Measurements from ENCODE around the gene CHCHD10. TPM values are rescaled to one million over a fixed set of nuclear protein-coding genes. Genes with fewer than 3 reads are reported as not detected.
A peak's percentile ranks its signal among the peaks of the same experiment; 100 is the strongest.

CHCHD10 gene
- 100 to 1,000 TPM; 105 to 118 TPM for total RNA-seq

GRCh38 chr22:23767673-23768548, at the start of gene CHCHD10:
Gene CHCHD10 (minus strand): TSS chr22:23767972. CDS start chr22:23767874, 98 bp downstream.
- DNase-seq (ENCODE audit: low spot score in 2 of 2), result peak; percentile 81 to 84
- peak; percentile 73 to 78 for ATAC-seq
- H3K27ac Mint-ChIP-seq, result peak within 1 kb of the TSS; percentile 72 to 83

GRCh38 chr22:23817146-23817545, 49.4 kb upstream of the CHCHD10 start:
- ATAC-seq (no peak), DNase-seq (ENCODE audit: low spot score in 2 of 2) (no peak)
- Mint-ChIP-seq H3K27ac (no peak overlapping the region), H3K36me3 (peaks cover 0 to 17% of the 10 kb centered on the region in 2 donors), H3K9me3 (no peaks in the 10 kb centered on the region)

More at GRCh38 chr22:23767673-23768548, at the start of gene CHCHD10:
- no peaks in the 10 kb centered on the region for H3K36me3 Mint-ChIP-seq
- no peaks in the 10 kb centered on the region for H3K9me3 Mint-ChIP-seq

GRCh38 chr22:23816156-23816976, 48.6 kb upstream of the CHCHD10 start:
- no peak for ATAC-seq
- peak overlapping the region in 1 of 2 donors; percentile 74 for H3K27ac Mint-ChIP-seq
- no peaks in the 10 kb centered on the region for H3K9me3 Mint-ChIP-seq
- peaks cover 0 to 20% of the 10 kb centered on the region in 2 donors for H3K36me3 Mint-ChIP-seq
- no peak for DNase-seq (ENCODE audit: low spot score in 2 of 2)

- ATAC-seq (no peak), DNase-seq (ENCODE audit: low spot score in 2 of 2) (no peak)
- Mint-ChIP-seq H3K9me3 (no peaks in the 10 kb centered on the region), H3K36me3 (peaks cover 0 to 21% of the 10 kb centered on the region in 2 donors), H3K27ac (peak overlapping the region in 1 of 2 donors; percentile 74)
Observed at GRCh38 chr22:23815541-23816155, 47.9 kb upstream of the CHCHD10 start.

- DNase-seq (ENCODE audit: low spot score in 2 of 2) (no peak), ATAC-seq (no peak)
- H3K27ac Mint-ChIP-seq, result peak overlapping the region in 1 of 2 donors; percentile 67
- no peaks in the 10 kb centered on the region for H3K9me3 Mint-ChIP-seq
- H3K36me3 Mint-ChIP-seq, result peaks cover 0 to 21% of the 10 kb centered on the region in 2 donors
Observed at GRCh38 chr22:23812378-23812777, 44.6 kb upstream of the CHCHD10 start.

- ATAC-seq (no peak), DNase-seq (ENCODE audit: low spot score in 2 of 2) (no peak)
- Mint-ChIP-seq H3K27ac (peak overlapping the region in 1 of 2 donors; percentile 22), H3K36me3 (peaks cover under 1 to 12% of the 10 kb centered on the region in 2 donors), H3K9me3 (no peaks in the 10 kb centered on the region)
Observed at GRCh38 chr22:23806837-23807236, 39.1 kb upstream of the CHCHD10 start.

GRCh38 chr22:23804781-23805291, 37.1 kb upstream of the CHCHD10 start:
- no peaks in the 10 kb centered on the region for H3K9me3 Mint-ChIP-seq
- H3K36me3 Mint-ChIP-seq, result peaks cover 7 to 17% of the 10 kb centered on the region in 2 donors
- DNase-seq (ENCODE audit: low spot score in 2 of 2) (no peak), ATAC-seq (no peak)
- H3K27ac Mint-ChIP-seq, result peak overlapping the region in 1 of 2 donors; percentile 15

GRCh38 chr22:23803001-23803819, 35.4 kb upstream of the CHCHD10 start:
- Mint-ChIP-seq H3K27ac (no peak overlapping the region), H3K9me3 (no peaks in the 10 kb centered on the region), H3K36me3 (peaks cover 7 to 17% of the 10 kb centered on the region in 2 donors)
- no peak for DNase-seq (ENCODE audit: low spot score in 2 of 2)
- ATAC-seq, result no peak

- peak overlapping the region; percentile 18 to 34 for H3K27ac Mint-ChIP-seq
- no peaks in the 10 kb centered on the region for H3K9me3 Mint-ChIP-seq
- DNase-seq (ENCODE audit: low spot score in 2 of 2), result no peak
- peaks cover 7 to 17% of the 10 kb centered on the region in 2 donors for H3K36me3 Mint-ChIP-seq
- no peak for ATAC-seq
Observed at GRCh38 chr22:23801886-23802377, 34.2 kb upstream of the CHCHD10 start.

GRCh38 chr22:23801238-23801821, 33.6 kb upstream of the CHCHD10 start:
- peak overlapping the region; percentile 24 to 59 for H3K27ac Mint-ChIP-seq
- no peaks in the 10 kb centered on the region for H3K9me3 Mint-ChIP-seq

GRCh38 chr22:23800297-23801237, 32.8 kb upstream of the CHCHD10 start:
- DNase-seq (ENCODE audit: low spot score in 2 of 2), result no peak
- H3K9me3 Mint-ChIP-seq, result no peaks in the 10 kb centered on the region
- ATAC-seq, result no peak
- H3K27ac Mint-ChIP-seq, result peak overlapping the region; percentile 24 to 59
- H3K36me3 Mint-ChIP-seq, result peaks cover 7 to 26% of the 10 kb centered on the region in 2 donors

More at GRCh38 chr22:23801238-23801821, 33.6 kb upstream of the CHCHD10 start:
- DNase-seq (ENCODE audit: low spot score in 2 of 2) (no peak), ATAC-seq (no peak)
- H3K36me3 Mint-ChIP-seq, result peaks cover 7 to 21% of the 10 kb centered on the region in 2 donors

GRCh38 chr22:23796461-23796860, 28.7 kb upstream of the CHCHD10 start:
- Mint-ChIP-seq H3K36me3 (peaks cover 4 to 30% of the 10 kb centered on the region in 2 donors), H3K9me3 (no peaks in the 10 kb centered on the region), H3K27ac (peak overlapping the region in 1 of 2 donors; percentile 29)
- DNase-seq (ENCODE audit: low spot score in 2 of 2), result no peak
- no peak for ATAC-seq

- peaks cover 4 to 17% of the 10 kb centered on the region in 2 donors for H3K36me3 Mint-ChIP-seq
Observed at GRCh38 chr22:23793326-23793725, 25.6 kb upstream of the CHCHD10 start.

More at GRCh38 chr22:23793326-23793725, 25.6 kb upstream of the CHCHD10 start:
- H3K27ac Mint-ChIP-seq, result peak overlapping the region; percentile 15 to 51
- ATAC-seq (no peak), DNase-seq (ENCODE audit: low spot score in 2 of 2) (no peak)
- H3K9me3 Mint-ChIP-seq, result no peaks in the 10 kb centered on the region

All from activated naive CD4-positive, alpha-beta T cell treated with anti-CD3 and anti-CD28 coated beads, Interleukin-2, amount 50 U/mL, for 72 hours (primary cell).